Cardiac muscle cell (in vitro differentiated cells and primary cell): ENCODE measurements around the gene ST6GALNAC1. TPM values are rescaled to one million over a fixed set of nuclear protein-coding genes. Genes with fewer than 3 reads are reported as not detected.
"Not testable (repeated sequence)": the region's sequence is repeated elsewhere in the genome, so short reads cannot be mapped to it uniquely, and the experiment has no call there.

ENCODE experiments used
- DNase-seq, 2 donors: peaks; one replicate each; pipeline versions ENCODE4 v3.0.0 to v3.0.0-alpha.2; 2010 to 2017; ENCODE audit warnings: low read depth in 1 of 2, low spot score in 1 of 2
- H3K27ac ChIP-seq: fragments of 200-600 bp; sonication (generic); 2 replicates; pipeline ENCODE4 v1.5.1; 2016
- H3K27me3 ChIP-seq: fragments of 200-600 bp; sonication (generic); 2 replicates; pipeline ENCODE4 v1.6.0; 2016; ENCODE audit warnings: control low read depth
- H3K36me3 ChIP-seq: fragments of 200-600 bp; sonication (generic); 2 replicates; pipeline ENCODE4 v1.5.1; 2016; ENCODE audit warnings: control low read depth
- H3K4me1 ChIP-seq: fragments of 200-600 bp; sonication (generic); 2 replicates; pipeline ENCODE4 v1.8.1; 2017; ENCODE audit warnings: low read depth, mild to moderate bottlenecking, mixed run types
- H3K4me3 ChIP-seq: fragments of 200-600 bp; sonication (generic); 2 replicates; pipeline ENCODE4 v1.5.1; 2016; ENCODE audit warnings: mild to moderate bottlenecking
- H3K9me3 ChIP-seq: fragments of 200-600 bp; sonication (generic); 2 replicates; pipeline ENCODE4 v1.5.1; 2017; ENCODE audit warnings: low read depth, mild to moderate bottlenecking, control low read depth
- CTCF ChIP-seq: IDR thresholded peaks from 2 replicates; pipeline ENCODE4 v1.5.1; 2012; ENCODE audit warnings: low read depth, mild to moderate bottlenecking, low read length
- polyA plus RNA-seq: library from polyadenylated mRNA; unstranded; fragments of >200 nt; fragmentation: Nextera tagmentation; extraction: Ambion mirVana; gene quantifications from 2 replicates; pipeline ENCODE4 v1.2.1, GENCODE V29; 2016
- total RNA-seq: library from RNA; depleted of rRNA; stranded (reverse); fragments of >200 nt; gene quantifications from 2 replicates; pipeline ENCODE4 v1.2.3, GENCODE V29; 2016

ST6GALNAC1 gene
- total and polyA plus RNA-seq, 2 experiments from 2014 or later: not detected

GRCh38 chr17:76640550-76641380 lies 2.8 kb downstream of the ST6GALNAC1 start:
- H3K9me3 ChIP-seq: no peaks in the 10 kb centered on the region
- H3K27ac ChIP-seq: peak overlapping the region; percentile 41
- H3K4me1 ChIP-seq: peaks cover 18% of the 10 kb centered on the region
- no peak for TF ChIP-seq CTCF
- no peak overlapping the region for H3K4me3 ChIP-seq
- no peaks in the 10 kb centered on the region for H3K36me3 ChIP-seq
- peak; percentile 30 to 52 for DNase-seq
- H3K27me3 ChIP-seq: no peaks in the 10 kb centered on the region

- no peak for TF ChIP-seq CTCF
- Histone ChIP-seq H3K36me3 (no peaks in the 10 kb centered on the region), H3K27me3 (no peaks in the 10 kb centered on the region), H3K9me3 (no peaks in the 10 kb centered on the region), H3K4me3 (no peak overlapping the region), H3K27ac (no peak overlapping the region), H3K4me1 (peaks cover 18% of the 10 kb centered on the region)
- DNase-seq: no peak
Observed at GRCh38 chr17:76638263-76638662, 5.3 kb downstream of the ST6GALNAC1 start.

GRCh38 chr17:76636486-76637206 lies 6.9 kb downstream of the ST6GALNAC1 start:
- H3K4me1 ChIP-seq: peaks cover 18% of the 10 kb centered on the region
- H3K9me3 ChIP-seq, H3K4me3 ChIP-seq, H3K27ac ChIP-seq, H3K36me3 ChIP-seq, H3K27me3 ChIP-seq, DNase-seq: not testable (repeated sequence)

- peak in 1 of 2 donors; percentile 37 for DNase-seq
- no peaks in the 10 kb centered on the region for H3K9me3 ChIP-seq
- H3K4me1 ChIP-seq: peaks cover 9% of the 10 kb centered on the region
- TF ChIP-seq CTCF: no peak
- no peak overlapping the region for H3K27ac ChIP-seq
- H3K36me3 ChIP-seq: no peaks in the 10 kb centered on the region
- no peak overlapping the region for H3K4me3 ChIP-seq
- H3K27me3 ChIP-seq: no peaks in the 10 kb centered on the region
Observed at GRCh38 chr17:76635659-76636360, 7.7 kb downstream of the ST6GALNAC1 start.

- Histone ChIP-seq H3K4me3 (no peak overlapping the region), H3K27me3 (no peaks in the 10 kb centered on the region), H3K9me3 (no peaks in the 10 kb centered on the region), H3K27ac (no peak overlapping the region), H3K36me3 (no peaks in the 10 kb centered on the region), H3K4me1 (peaks cover 2% of the 10 kb centered on the region)
- TF ChIP-seq CTCF: no peak
- no peak for DNase-seq
Observed at GRCh38 chr17:76635039-76635438, 8.5 kb downstream of the ST6GALNAC1 start.
